ENCODE measurements around the gene TRMT44.

- TF ChIP-seq CTCF (IDR thresholded peaks at IDR 0.05; ENCODE audit: borderline replicate concordance, extremely low read depth, low read length, poor library complexity, severe bottlenecking) (no peak), EZH2 (IDR thresholded peaks at IDR 0.05; ENCODE audit: borderline replicate concordance, low read depth, low read length, severe bottlenecking) (no peak)
Observed at GRCh38 chr4:8516061-8516573, 75.5 kb downstream of the TRMT44 start.
